Left ventricle myocardium inferior (tissue), 1 donor: ENCODE results near the gene XPO1. TPM values are rescaled to one million over a fixed set of nuclear protein-coding genes. Genes with fewer than 3 reads are reported as not detected.

Experiments
- DNase-seq: peaks from one replicate; pipeline ENCODE4 v3.0.0-alpha.2; 2020
- H3K27ac ChIP-seq: fragments of 200-600 bp; replicated peaks from 2 replicates; pipeline ENCODE4 v1.8.0; 2021
- H3K27me3 ChIP-seq: fragments of 200-600 bp; 2 replicates; pipeline ENCODE4 v1.8.0; 2021; ENCODE audit warnings: low read depth
- H3K36me3 ChIP-seq: fragments of 200-600 bp; 2 replicates; pipeline ENCODE4 v1.8.0; 2021
- H3K4me1 ChIP-seq: fragments of 200-600 bp; 2 replicates; pipeline ENCODE4 v1.8.0; 2021
- H3K4me3 ChIP-seq: fragments of 200-600 bp; 2 replicates; pipeline ENCODE4 v1.8.0; 2021; ENCODE audit warnings: mild to moderate bottlenecking, moderate library complexity
- H3K9me3 ChIP-seq: fragments of 200-600 bp; replicated peaks from 2 replicates; pipeline ENCODE4 v1.8.0; 2021
- intact Hi-C: fragments of 100-400 bp; cut with micrococcal nuclease; formaldehyde crosslinking; loops from one replicate; pipeline ENCODE4 v1.11.0; 2022
- total RNA-seq: library from RNA; stranded (reverse); fragmentation: NEBNext Ultra II Directional; extraction: Animal tissue kit (Norgen Biotek cat#: 25700); gene quantifications from one replicate; pipeline ENCODE4 v1.2.1, GENCODE V29; 2021
- TF ChIP-seq, protein P1 (sequence below): fragments of 200-600 bp; IDR thresholded peaks from 2 replicates; pipeline ENCODE4 v1.8.0; 2021; ENCODE audit warnings: antibody characterized with exemption, mild to moderate bottlenecking, borderline replicate concordance
- donor health status: DM: no; HTN: yes; CAD: no; lungs with severe emphysema.

The XPO1 gene
- total RNA-seq, 1 donor from 2014 or later, result 68.5 TPM

DNA sequence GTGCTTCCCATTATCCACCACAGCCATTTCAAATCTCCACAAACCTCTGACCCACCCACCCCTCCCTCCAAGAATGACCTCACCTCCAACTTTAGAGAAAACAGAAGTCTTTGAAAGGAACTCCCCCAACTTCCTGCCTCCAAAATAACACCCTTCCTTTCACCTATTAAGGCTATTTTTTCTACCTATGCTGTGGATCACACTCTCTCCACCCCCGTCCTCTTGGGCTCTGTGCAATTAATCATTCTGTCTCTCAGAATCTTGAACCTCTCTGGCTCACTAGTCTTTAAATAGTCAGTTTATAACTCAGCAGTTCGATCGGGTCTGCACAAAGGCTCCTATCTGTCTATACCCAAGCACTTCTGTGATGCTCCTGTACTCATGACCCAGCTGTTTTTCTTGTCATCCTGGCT is 37.3 kb upstream of the XPO1 start:
- intact Hi-C loops, result no loop called here
- TF ChIP-seq, protein P1, sequence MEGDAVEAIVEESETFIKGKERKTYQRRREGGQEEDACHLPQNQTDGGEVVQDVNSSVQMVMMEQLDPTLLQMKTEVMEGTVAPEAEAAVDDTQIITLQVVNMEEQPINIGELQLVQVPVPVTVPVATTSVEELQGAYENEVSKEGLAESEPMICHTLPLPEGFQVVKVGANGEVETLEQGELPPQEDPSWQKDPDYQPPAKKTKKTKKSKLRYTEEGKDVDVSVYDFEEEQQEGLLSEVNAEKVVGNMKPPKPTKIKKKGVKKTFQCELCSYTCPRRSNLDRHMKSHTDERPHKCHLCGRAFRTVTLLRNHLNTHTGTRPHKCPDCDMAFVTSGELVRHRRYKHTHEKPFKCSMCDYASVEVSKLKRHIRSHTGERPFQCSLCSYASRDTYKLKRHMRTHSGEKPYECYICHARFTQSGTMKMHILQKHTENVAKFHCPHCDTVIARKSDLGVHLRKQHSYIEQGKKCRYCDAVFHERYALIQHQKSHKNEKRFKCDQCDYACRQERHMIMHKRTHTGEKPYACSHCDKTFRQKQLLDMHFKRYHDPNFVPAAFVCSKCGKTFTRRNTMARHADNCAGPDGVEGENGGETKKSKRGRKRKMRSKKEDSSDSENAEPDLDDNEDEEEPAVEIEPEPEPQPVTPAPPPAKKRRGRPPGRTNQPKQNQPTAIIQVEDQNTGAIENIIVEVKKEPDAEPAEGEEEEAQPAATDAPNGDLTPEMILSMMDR, result no peak
- no peak for DNase-seq
- Histone ChIP-seq H3K27me3 (no peaks in the 10 kb centered on the region), H3K9me3 (no peaks in the 10 kb centered on the region), H3K4me3 (no peak overlapping the region), H3K36me3 (no peaks in the 10 kb centered on the region), H3K4me1 (no peaks in the 10 kb centered on the region), H3K27ac (no peak overlapping the region)

DNA sequence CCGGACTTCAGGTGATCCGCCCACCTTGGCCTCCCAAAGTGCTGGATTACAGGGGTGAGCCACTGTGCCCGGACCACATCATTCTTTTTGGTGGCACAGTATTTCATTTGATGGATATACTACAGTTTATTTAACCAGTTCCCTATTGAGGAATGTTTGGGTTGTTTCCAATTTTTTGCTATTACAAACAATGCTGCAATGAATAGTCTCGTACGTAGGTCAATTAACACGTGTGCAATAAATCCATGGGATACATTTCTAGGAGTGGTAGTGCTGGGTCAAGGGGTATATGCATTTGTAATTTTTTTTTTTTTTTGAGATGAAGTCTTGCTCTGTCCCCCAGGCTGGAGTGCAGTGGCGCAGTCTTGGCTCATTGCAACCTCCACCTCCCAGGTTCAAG is 28.4 kb upstream of the XPO1 start:
- DNase-seq, result no peak
- H3K4me3 ChIP-seq, result no peak overlapping the region
- no peaks in the 10 kb centered on the region for H3K4me1 ChIP-seq
- H3K36me3 ChIP-seq, result no peaks in the 10 kb centered on the region
- intact Hi-C loops, result no loop called here
- no peak overlapping the region for H3K27ac ChIP-seq
- TF ChIP-seq, protein P1, result no peak
- no peaks in the 10 kb centered on the region for H3K9me3 ChIP-seq
- H3K27me3 ChIP-seq, result no peaks in the 10 kb centered on the region

GRCh38 chr2:61562615-61563014 is 24.5 kb upstream of the XPO1 start:
- Histone ChIP-seq H3K9me3 (no peaks in the 10 kb centered on the region), H3K27me3 (no peaks in the 10 kb centered on the region), H3K36me3 (no peaks in the 10 kb centered on the region), H3K27ac (no peak overlapping the region), H3K4me3 (no peak overlapping the region), H3K4me1 (no peaks in the 10 kb centered on the region)
- TF ChIP-seq, protein P1, result no peak
- DNase-seq, result no peak
- intact Hi-C loops, result no loop called here

GRCh38 chr2:61558160-61558559 is 20.0 kb upstream of the XPO1 start:
- no peak overlapping the region for H3K4me3 ChIP-seq

DNA sequence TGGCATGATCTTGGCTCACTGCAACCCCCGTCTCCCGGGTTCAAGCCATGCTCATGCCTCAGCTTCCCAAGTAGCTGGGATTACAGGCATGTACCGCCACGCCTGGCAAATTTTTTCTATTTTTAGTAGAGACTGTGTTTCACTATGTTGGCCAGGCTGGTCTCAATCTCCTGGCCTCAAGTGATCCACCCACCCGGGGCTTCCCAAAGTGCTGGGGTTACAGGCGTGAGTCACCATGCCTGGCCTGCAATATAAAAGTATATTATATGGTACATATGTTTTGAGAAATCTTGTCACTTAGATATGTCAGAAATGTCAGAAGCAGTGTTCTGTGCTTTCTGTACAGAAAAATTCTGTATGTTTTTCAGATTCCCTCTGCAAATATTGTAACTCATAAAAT is 19.2 kb upstream of the XPO1 start:
- TF ChIP-seq, protein P1, result no peak
- H3K27me3 ChIP-seq, result no peaks in the 10 kb centered on the region
- no peaks in the 10 kb centered on the region for H3K9me3 ChIP-seq
- intact Hi-C loops, result no loop called here
- H3K4me3 ChIP-seq, result no peak overlapping the region
- no peak overlapping the region for H3K27ac ChIP-seq
- no peaks in the 10 kb centered on the region for H3K36me3 ChIP-seq
- DNase-seq, result no peak
- H3K4me1 ChIP-seq, result no peaks in the 10 kb centered on the region

More at GRCh38 chr2:61558160-61558559, 20.0 kb upstream of the XPO1 start:
- DNase-seq, result no peak
- H3K27ac ChIP-seq, result no peak overlapping the region
- TF ChIP-seq, protein P1, result no peak
- no peaks in the 10 kb centered on the region for H3K27me3 ChIP-seq
- H3K4me1 ChIP-seq, result no peaks in the 10 kb centered on the region
- H3K9me3 ChIP-seq, result no peaks in the 10 kb centered on the region
- H3K36me3 ChIP-seq, result no peaks in the 10 kb centered on the region
- intact Hi-C loops, result no loop called here

DNA sequence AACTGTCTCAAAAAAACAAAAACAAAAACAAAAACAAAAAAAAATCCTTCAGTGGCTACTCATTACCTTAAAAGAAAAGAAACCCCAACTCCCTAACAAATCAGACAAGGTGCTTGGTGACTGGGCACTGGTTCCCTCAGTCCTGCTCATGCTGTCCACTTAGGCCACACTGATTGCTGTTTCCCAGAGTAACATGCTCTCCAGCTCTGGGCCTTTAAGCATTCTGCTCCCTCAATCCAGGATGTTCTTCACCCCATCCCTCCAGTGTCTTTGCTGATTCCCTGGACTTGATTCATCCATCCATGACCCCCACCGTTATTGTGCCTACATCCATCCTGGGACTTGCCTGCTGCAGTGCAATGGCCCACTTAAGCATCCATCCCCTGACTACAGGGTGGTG is 16.4 kb upstream of the XPO1 start:
- Histone ChIP-seq H3K9me3 (no peaks in the 10 kb centered on the region), H3K27ac (no peak overlapping the region), H3K36me3 (no peaks in the 10 kb centered on the region), H3K4me3 (no peak overlapping the region), H3K4me1 (no peaks in the 10 kb centered on the region), H3K27me3 (no peaks in the 10 kb centered on the region)
- intact Hi-C loops, result no loop called here
- DNase-seq, result no peak
- TF ChIP-seq, protein P1, result no peak
